A673 (cell line): ENCODE measurements around the gene CNTN5. TPM values are rescaled to one million over a fixed set of nuclear protein-coding genes. Genes with fewer than 3 reads are reported as not detected.

ENCODE experiments used
- BruUV-seq: library from RNA; stranded (reverse); fragments of 400-500 nt; replicated peaks from 2 replicates; lab custom pipeline; 2021; lab: Mats Ljungman, UMichigan
- CTCF ChIA-PET: fragments of 300-600 bp; sonication (Branson Sonifier 250); formaldehyde crosslinking; loops from one replicate; lab custom pipeline; 2022; ENCODE audit warnings: antibody characterized with exemption; lab: Charles Lee
- POLR2A ChIA-PET: fragments of 300-600 bp; sonication (Branson Sonifier 250); formaldehyde crosslinking; loops from one replicate; lab custom pipeline; 2022; ENCODE audit warnings: antibody characterized with exemption; ENCODE audit not compliant: low non-redundant PET; lab: Charles Lee
- DNase-seq: peaks from one replicate; pipeline ENCODE4 v3.0.0-alpha.2; 2015; ENCODE audit warnings: low spot score
- H3K27ac ChIP-seq: fragments of 200-600 bp; sonication (generic); 2 replicates; pipeline ENCODE4 v1.5.1; 2016; ENCODE audit warnings: mixed run types, low read depth, mild to moderate bottlenecking, mixed read lengths, antibody characterized with exemption, low read length; ENCODE audit not compliant: poor library complexity, severe bottlenecking
- H3K27me3 ChIP-seq: fragments of 200-600 bp; sonication (generic); replicated peaks from 2 replicates; pipeline ENCODE4 v1.6.1; 2017; ENCODE audit warnings: mixed run types, low read depth, mild to moderate bottlenecking, mixed read lengths, antibody characterized with exemption, low read length; ENCODE audit not compliant: insufficient read depth, poor library complexity
- H3K36me3 ChIP-seq: fragments of 200-600 bp; sonication (generic); 2 replicates; pipeline ENCODE4 v1.6.1; 2016; ENCODE audit warnings: mixed run types, mild to moderate bottlenecking, mixed read lengths, antibody characterized with exemption, low read length; ENCODE audit not compliant: insufficient read depth, poor library complexity, severe bottlenecking
- H3K4me1 ChIP-seq: fragments of 200-600 bp; sonication (generic); 2 replicates; pipeline ENCODE4 v1.6.1; 2017; ENCODE audit warnings: mixed run types, mild to moderate bottlenecking, mixed read lengths, antibody characterized with exemption, low read length; ENCODE audit not compliant: insufficient read depth, poor library complexity, severe bottlenecking
- H3K4me3 ChIP-seq: fragments of 200-600 bp; sonication (generic); 2 replicates; pipeline ENCODE4 v1.5.1; 2016; ENCODE audit warnings: low read depth, mixed run types, mild to moderate bottlenecking, mixed read lengths, low read length; ENCODE audit not compliant: poor library complexity, severe bottlenecking
- H3K9me3 ChIP-seq: fragments of 200-600 bp; sonication (generic); 2 replicates; pipeline ENCODE4 v1.6.1; 2016; ENCODE audit warnings: mixed run types, low read depth, mild to moderate bottlenecking, mixed read lengths, antibody characterized with exemption, low read length; ENCODE audit not compliant: poor library complexity, severe bottlenecking
- EZH2 ChIP-seq: fragments of 200-600 bp; sonication (generic); IDR thresholded peaks from 2 replicates; pipeline ENCODE4 v1.6.1; 2017; ENCODE audit warnings: borderline replicate concordance, low read depth, mild to moderate bottlenecking, mixed read lengths, antibody characterized with exemption, low read length; ENCODE audit not compliant: poor library complexity, severe bottlenecking
- intact Hi-C: fragments of 100-400 bp; cut with micrococcal nuclease; formaldehyde crosslinking; loops from one replicate; pipeline ENCODE4 v1.10.0; 2022; ENCODE audit not compliant: unreplicated experiment
- total RNA-seq: library from RNA; stranded (reverse); gene quantifications from 2 replicates; pipeline ENCODE4 v1.2.3, GENCODE V29; 2021
- TF ChIP-seq, protein P1 (sequence below): fragments of 300-800, 200-600 bp; sonication (generic); conservative IDR thresholded peaks from 2 replicates; pipeline ENCODE4 v1.5.1; 2017; ENCODE audit warnings: low read depth, mild to moderate bottlenecking, antibody characterized with exemption, low read length, moderate library complexity, mixed read lengths

The CNTN5 gene
- total RNA-seq, 1 experiment from 2014 or later: 0.80 TPM

DNA sequence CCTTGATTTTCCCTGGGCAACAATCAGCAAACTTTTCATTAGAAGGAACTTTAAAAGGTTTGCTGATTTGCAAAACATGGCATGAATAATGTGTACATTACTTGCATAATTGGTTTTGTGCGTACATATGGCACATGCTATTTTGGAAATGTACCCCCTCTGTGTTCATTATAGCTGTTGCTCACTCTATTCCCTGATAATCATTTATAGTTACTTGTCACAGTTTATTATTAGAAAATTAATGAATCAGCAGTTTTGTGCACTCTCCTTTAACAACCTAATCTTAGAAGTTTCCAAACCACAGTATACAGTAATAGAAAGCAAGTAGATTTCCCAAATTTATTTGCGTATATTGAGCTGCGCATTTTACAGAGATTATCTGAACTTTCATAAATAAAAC, 389.9 kb downstream of the CNTN5 start:
- CTCF ChIA-PET: no interaction called here
- no peak for DNase-seq
- Histone ChIP-seq H3K27me3 (no peaks in the 10 kb centered on the region), H3K9me3 (no peaks in the 10 kb centered on the region), H3K36me3 (no peaks in the 10 kb centered on the region), H3K4me3 (no peak overlapping the region), H3K27ac (no peak overlapping the region), H3K4me1 (no peaks in the 10 kb centered on the region)
- POLR2A ChIA-PET: no interaction called here
- TF ChIP-seq EZH2: no peak
- TF ChIP-seq, protein P1, sequence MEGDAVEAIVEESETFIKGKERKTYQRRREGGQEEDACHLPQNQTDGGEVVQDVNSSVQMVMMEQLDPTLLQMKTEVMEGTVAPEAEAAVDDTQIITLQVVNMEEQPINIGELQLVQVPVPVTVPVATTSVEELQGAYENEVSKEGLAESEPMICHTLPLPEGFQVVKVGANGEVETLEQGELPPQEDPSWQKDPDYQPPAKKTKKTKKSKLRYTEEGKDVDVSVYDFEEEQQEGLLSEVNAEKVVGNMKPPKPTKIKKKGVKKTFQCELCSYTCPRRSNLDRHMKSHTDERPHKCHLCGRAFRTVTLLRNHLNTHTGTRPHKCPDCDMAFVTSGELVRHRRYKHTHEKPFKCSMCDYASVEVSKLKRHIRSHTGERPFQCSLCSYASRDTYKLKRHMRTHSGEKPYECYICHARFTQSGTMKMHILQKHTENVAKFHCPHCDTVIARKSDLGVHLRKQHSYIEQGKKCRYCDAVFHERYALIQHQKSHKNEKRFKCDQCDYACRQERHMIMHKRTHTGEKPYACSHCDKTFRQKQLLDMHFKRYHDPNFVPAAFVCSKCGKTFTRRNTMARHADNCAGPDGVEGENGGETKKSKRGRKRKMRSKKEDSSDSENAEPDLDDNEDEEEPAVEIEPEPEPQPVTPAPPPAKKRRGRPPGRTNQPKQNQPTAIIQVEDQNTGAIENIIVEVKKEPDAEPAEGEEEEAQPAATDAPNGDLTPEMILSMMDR: no peak
- intact Hi-C loops: no loop called here
- BruUV-seq: no TSS peak

DNA sequence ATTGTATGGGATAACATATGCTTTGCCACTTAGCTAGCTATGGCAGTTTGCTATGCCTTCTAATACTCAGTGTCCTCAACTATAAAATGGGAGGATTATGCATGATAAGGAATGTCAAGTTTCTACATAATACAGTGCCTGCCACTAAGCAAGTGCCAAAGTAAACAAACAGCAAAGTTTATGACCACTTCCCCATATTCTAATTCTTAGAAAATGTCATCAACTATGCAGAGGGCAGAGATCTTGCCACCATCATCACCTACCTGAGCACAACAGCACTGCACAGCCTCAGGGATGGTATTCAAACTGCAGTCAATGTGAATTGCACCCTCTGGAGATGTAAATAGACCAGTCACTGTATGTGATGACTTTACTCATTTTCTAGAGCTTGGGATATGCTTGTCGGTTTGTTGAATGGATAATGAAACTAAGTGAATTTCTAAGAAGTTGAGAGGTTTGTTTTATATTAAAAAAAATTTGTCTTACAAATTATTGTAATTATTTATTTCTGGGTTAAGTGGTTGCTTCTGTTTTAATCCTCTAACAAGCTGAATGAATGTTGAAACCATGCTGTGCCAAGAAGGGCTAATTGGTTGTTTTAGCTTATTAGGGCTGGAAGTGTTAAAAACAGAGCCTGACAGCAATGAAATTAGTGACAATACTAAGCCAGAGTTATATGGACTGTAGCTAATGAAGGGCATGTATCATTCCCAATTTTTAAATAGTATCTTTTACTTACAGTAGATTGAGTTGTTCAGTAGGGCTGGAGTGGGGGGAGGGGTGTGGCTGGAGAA, 398.4 kb downstream of the CNTN5 start:
- Histone ChIP-seq H3K27ac (no peak overlapping the region), H3K4me1 (peaks cover 12% of the 10 kb centered on the region), H3K4me3 (no peak overlapping the region), H3K27me3 (no peaks in the 10 kb centered on the region), H3K36me3 (no peaks in the 10 kb centered on the region), H3K9me3 (no peaks in the 10 kb centered on the region)
- BruUV-seq: no TSS peak
- CTCF ChIA-PET: no interaction called here
- DNase-seq: no peak
- POLR2A ChIA-PET: no interaction called here
- intact Hi-C loops: no loop called here
- TF ChIP-seq, protein P1: no peak
- no peak for TF ChIP-seq EZH2

DNA sequence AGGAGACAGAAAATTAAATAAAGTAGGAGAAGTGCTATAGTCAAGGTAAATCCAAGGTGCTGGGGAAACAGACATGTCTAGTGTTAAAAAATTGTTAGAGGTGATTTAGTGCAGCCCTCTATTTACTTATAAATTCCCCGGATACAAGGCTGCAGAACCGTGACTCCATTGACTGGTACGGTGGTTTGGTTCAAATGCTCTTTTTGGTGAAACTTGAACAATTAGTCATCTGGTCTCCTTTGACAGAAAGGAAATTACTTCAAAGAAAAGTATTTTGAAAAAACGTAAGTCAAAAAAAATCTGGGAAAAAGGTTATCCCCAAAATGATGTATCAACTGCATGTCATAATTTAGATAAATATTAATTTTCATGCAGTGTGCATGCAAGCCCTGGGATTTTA, 399.2 kb downstream of the CNTN5 start:
- Histone ChIP-seq H3K9me3 (no peaks in the 10 kb centered on the region), H3K36me3 (no peaks in the 10 kb centered on the region), H3K27me3 (no peaks in the 10 kb centered on the region), H3K4me1 (peaks cover 12% of the 10 kb centered on the region), H3K4me3 (no peak overlapping the region), H3K27ac (no peak overlapping the region)
- DNase-seq: no peak
- CTCF ChIA-PET: no interaction called here
- POLR2A ChIA-PET: no interaction called here
- no TSS peak for BruUV-seq
- no peak for TF ChIP-seq EZH2
- TF ChIP-seq, protein P1: no peak
- intact Hi-C loops: no loop called here
